AG04450 (cell line): Measurements from ENCODE around the gene RIF1. TPM values are rescaled to one million over a fixed set of nuclear protein-coding genes. Genes with fewer than 3 reads are reported as not detected.
A peak's percentile ranks its signal among the peaks of the same experiment; 100 is the strongest.

Experiments
- CTCF ChIA-PET: fragments of 300-600, 350-600 bp; formaldehyde crosslinking; extraction: SDS; loops from one replicate; lab custom pipeline; 2022; ENCODE audit warnings: antibody characterized with exemption, inconsistent platforms; lab: Charles Lee
- POLR2A ChIA-PET: fragments of 350-600 bp; formaldehyde crosslinking; extraction: SDS; loops from one replicate; lab custom pipeline; 2021; ENCODE audit warnings: antibody characterized with exemption, inconsistent platforms; lab: Yijun Ruan, JAX
- DNase-seq: peaks from one replicate; pipeline ENCODE4 v3.0.0-alpha.2; 2011; ENCODE audit warnings: low read depth, low spot score
- H3K27ac ChIP-seq: one replicate; pipeline ENCODE4 v1.5.1; 2012; ENCODE audit warnings: low read depth, low read length, control low read depth
- H3K27me3 ChIP-seq: one replicate; pipeline ENCODE4 v1.6.0; 2012; ENCODE audit warnings: low read length; ENCODE audit not compliant: control insufficient read depth, insufficient read depth
- H3K4me3 ChIP-seq: 2 replicates; pipeline ENCODE4 v1.5.1; 2011; ENCODE audit warnings: mild to moderate bottlenecking, low read depth, low read length, control low read depth
- H3K9me3 ChIP-seq: 2 replicates; pipeline ENCODE4 v1.5.1; 2012; ENCODE audit warnings: low read length; ENCODE audit not compliant: control insufficient read depth, insufficient read depth
- CTCF ChIP-seq: IDR thresholded peaks from 2 replicates; pipeline ENCODE4 v1.5.1; 2011; ENCODE audit warnings: low read depth, low read length, control low read depth, inconsistent platforms
- polyA plus RNA-seq: library from polyadenylated mRNA; depleted of rRNA; stranded (reverse); fragments of >200 nt; gene quantifications from 2 replicates; pipeline ENCODE4 v1.2.3, GENCODE V29; 2011

The RIF1 gene
- polyA plus RNA-seq, 1 experiment: 15.0 TPM

GRCh38 chr2:151437630-151438029 is 27.9 kb downstream of the RIF1 start:
- ChIA-PET CTCF (interaction anchor here (0.5 to 3.8 kb wide), 21 partner anchors 9 to 1843 kb away, joined by 3 to 27 read pairs (median 3); no protein-coding TSS in a partner anchor), POLR2A (interaction anchor here (0.8 kb wide), 1 partner anchor 231 kb away, joined by 3 read pairs; no protein-coding TSS in a partner anchor)
- no peak for DNase-seq
- H3K4me3 ChIP-seq: no peak overlapping the region
- no peaks in the 10 kb centered on the region for H3K27me3 ChIP-seq
- no peaks in the 10 kb centered on the region for H3K9me3 ChIP-seq
- peak; percentile 55 for TF ChIP-seq CTCF
- no peak overlapping the region for H3K27ac ChIP-seq

- H3K27ac ChIP-seq: no peak overlapping the region
- POLR2A ChIA-PET: no interaction called here
- no peak overlapping the region for H3K4me3 ChIP-seq
- no peaks in the 10 kb centered on the region for H3K27me3 ChIP-seq
- no peak for DNase-seq
- TF ChIP-seq CTCF: no peak
- CTCF ChIA-PET: interaction anchor here (0.6 to 3.8 kb wide), 12 partner anchors 9 to 196 kb away, joined by 3 to 27 read pairs (median 4); partner anchors contain the start of gene RBM43
- no peaks in the 10 kb centered on the region for H3K9me3 ChIP-seq
These were observed 28.8 kb downstream of the RIF1 start for GRCh38 chr2:151438506-151438905.

- CTCF ChIA-PET: interaction anchor here (0.6 to 3.8 kb wide), 10 partner anchors 8 to 197 kb away, joined by 3 to 25 read pairs (median 4); partner anchors contain the start of gene RBM43
These were observed 29.4 kb downstream of the RIF1 start for GRCh38 chr2:151439127-151439526.

GRCh38 chr2:151459358-151459757 is 49.7 kb downstream of the RIF1 start:
- ChIA-PET CTCF (interaction anchor here (0.8 kb wide), 1 partner anchor 567 kb away, joined by 3 read pairs; no protein-coding TSS in a partner anchor), POLR2A (no interaction called here)
- H3K4me3 ChIP-seq: no peak overlapping the region
- no peak for DNase-seq
- no peak overlapping the region for H3K27ac ChIP-seq
- no peaks in the 10 kb centered on the region for H3K27me3 ChIP-seq
- TF ChIP-seq CTCF: no peak
- H3K9me3 ChIP-seq: no peaks in the 10 kb centered on the region

More at GRCh38 chr2:151439127-151439526, 29.4 kb downstream of the RIF1 start:
- Histone ChIP-seq H3K27ac (no peak overlapping the region), H3K27me3 (no peaks in the 10 kb centered on the region), H3K9me3 (no peaks in the 10 kb centered on the region), H3K4me3 (no peak overlapping the region)
- TF ChIP-seq CTCF: no peak
- no peak for DNase-seq
- POLR2A ChIA-PET: interaction anchor here (0.7 kb wide), 1 partner anchor 21 kb away, joined by 5 read pairs; no protein-coding TSS in a partner anchor

GRCh38 chr2:151465771-151466170 is 56.1 kb downstream of the RIF1 start:
- TF ChIP-seq CTCF: no peak
- Histone ChIP-seq H3K27ac (no peak overlapping the region), H3K4me3 (no peak overlapping the region), H3K27me3 (no peaks in the 10 kb centered on the region), H3K9me3 (no peaks in the 10 kb centered on the region)
- no peak for DNase-seq
- ChIA-PET POLR2A (no interaction called here), CTCF (no interaction called here)
